COR-L47 (cell line): ENCODE results near the gene UBE2O.
"Not testable (repeated sequence)": the region's sequence is repeated elsewhere in the genome, so short reads cannot be mapped to it uniquely, and the experiment has no call there.

Source experiments
- DNase-seq: peaks from one replicate; lab custom pipeline; 2025; lab: John Stamatoyannopoulos, UW

The UBE2O gene

DNA sequence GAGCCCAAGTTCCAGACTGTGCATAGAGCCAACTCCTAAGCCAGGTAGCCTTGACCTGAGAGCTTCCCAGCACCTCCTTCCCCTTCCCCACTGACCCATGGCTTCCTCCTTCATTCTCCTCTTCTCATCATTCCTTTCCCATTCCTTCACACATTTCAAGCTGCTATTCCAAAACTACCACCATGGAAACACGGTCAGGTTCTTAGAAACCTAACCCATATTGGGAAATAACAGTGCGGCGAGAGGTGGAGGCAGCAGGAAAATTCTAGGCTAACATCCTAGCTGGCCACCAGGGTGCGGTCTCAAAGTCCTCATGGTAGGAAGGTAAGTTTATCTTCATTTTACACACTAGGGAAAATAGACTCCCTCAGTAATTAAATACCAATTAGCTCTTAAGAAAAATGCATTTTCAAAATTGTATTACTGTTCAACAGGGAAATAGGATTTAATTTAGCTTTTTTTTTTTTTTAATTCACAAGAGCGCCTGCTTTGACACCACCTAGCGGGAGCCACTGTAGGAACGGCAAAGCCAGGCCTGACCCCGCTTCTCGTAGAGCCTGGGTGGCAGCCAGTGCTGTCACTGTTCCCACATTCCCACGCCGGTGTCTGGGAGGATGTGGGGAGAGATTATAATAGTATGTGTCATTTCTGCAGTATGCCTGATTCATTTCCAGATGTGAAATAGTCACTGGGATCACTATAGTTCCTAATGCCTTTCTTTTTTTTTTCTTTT is 82.5 kb downstream of the UBE2O start:
- no peak for DNase-seq

DNA sequence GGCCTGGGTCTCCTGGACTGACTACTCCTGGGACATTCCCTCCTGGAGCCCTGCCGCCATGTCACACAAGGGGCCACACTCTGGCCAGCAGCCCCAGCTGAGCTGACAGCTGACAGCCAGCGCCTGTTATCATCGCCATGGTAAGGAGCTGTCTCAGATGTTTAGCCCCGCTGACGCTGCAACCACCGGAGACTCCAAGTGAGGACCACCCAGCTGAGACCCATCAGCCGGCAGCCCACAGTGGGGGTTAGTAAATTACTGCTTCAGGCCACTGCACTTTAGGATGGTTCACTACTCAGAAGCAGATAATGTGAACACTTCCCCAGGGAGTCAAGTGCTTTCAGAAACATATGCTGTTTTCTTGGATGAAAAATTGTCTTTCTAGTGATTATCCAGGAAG is 83.1 kb downstream of the UBE2O start:
- no peak for DNase-seq

DNA sequence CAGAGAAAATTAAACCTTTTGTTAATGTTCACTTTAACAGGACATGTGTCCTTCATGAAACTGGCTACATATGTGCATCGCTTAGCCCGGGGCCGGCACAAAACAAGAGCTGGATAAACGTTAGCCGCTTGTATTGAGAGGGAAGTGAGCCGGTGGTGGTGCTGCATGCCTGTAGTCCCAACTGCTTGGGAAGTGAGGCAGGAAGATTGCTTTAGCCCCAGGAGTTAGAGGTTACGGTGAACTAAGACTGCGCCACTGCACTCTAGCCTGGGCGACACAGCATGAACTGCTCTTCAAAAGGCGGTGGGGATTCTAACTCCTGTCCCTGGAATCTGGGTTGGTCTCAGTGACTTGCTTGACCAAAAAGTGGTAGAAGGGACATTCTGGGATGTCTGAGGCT is 83.6 kb downstream of the UBE2O start:
- no peak for DNase-seq

DNA sequence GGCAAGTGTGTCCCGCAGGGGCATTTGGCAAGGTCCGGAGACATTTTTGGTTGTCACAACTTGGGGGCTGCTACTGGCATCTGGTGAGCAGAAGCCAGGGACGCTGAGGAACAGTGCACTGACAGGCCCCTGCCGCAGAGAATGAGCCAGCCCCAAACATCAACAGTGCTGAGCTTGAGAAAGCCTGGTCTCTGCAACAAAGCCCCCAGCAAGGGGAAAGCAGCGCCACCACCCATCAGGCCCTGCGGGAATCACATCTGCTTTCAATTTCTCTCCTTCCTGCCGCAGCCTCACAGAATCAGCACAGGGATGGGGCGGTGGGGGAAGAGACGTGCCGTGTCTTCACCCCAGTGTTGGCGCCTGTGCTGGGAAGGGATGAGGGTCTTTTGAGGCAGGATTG is 84.4 kb downstream of the UBE2O start:
- no peak for DNase-seq

DNA sequence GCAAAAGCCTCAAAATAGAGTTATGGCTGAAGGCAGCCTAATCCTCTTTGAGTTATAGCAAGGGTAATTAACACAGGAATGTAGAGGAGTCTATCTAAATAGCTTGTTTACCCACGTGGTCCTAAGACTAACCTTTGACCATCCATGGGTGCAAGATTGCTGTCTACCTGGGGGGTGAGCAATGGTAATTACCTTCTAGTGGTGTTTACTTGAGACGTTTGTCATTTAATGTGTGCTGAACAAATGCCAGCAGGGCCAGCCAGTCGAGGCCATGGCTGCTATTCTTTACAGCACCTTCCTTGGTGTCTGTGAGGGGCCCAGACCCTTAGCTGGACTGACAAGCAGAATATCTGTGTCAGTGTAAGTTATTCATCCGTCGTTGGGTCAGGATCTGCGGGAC is 85.3 kb downstream of the UBE2O start:
- DNase-seq: no peak

DNA sequence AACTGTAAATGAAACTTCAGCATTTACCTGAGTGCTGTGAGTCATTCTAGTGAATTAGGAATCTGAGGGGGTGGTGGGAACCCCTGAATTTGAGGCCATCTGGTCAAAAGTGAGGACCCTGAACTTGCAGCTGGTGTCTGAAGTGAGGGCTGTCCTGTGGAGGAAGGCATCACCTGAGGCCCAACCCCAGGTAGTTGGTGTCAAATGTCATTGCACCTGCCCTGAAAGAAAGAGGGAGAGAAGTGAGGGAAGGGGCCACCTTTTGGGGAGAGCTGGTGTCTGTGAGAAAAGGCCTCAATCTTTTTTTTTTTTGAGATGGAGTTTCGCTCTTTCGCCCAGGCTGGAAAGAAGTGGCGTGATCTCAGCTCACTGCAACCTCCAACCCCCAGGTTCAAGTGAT is 86.7 kb downstream of the UBE2O start:
- no peak for DNase-seq

DNA sequence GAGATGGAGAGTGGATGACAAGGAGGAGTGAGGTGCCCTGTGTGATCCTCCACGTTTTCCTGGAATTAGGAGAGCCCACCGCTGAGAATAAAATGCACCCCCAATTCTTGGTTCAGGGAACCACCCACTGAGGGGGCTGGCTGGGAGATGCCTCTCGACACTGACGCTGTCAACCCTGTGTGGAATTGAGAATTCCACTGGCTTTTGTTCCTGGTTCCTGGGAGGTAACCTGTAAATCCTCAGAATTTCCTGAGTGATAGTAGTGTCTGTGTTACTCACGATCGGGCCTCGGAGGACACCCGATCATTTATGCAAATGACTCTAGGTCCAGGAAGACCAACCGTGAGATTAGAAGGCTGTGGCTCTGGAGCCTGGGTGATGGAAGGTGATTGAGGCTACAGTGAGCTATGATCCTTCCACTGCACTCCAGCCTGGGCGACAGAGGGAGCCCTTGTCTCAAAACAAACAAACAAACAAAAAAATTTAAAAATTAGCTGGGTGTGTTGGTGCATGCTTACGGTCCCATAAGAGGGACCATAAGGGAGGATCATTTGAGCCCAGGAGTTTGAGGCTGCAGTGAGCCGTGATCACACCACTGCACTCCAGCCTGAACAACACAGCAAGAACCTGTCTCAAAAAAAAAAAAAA is 87.6 kb downstream of the UBE2O start:
- no peak for DNase-seq

DNA sequence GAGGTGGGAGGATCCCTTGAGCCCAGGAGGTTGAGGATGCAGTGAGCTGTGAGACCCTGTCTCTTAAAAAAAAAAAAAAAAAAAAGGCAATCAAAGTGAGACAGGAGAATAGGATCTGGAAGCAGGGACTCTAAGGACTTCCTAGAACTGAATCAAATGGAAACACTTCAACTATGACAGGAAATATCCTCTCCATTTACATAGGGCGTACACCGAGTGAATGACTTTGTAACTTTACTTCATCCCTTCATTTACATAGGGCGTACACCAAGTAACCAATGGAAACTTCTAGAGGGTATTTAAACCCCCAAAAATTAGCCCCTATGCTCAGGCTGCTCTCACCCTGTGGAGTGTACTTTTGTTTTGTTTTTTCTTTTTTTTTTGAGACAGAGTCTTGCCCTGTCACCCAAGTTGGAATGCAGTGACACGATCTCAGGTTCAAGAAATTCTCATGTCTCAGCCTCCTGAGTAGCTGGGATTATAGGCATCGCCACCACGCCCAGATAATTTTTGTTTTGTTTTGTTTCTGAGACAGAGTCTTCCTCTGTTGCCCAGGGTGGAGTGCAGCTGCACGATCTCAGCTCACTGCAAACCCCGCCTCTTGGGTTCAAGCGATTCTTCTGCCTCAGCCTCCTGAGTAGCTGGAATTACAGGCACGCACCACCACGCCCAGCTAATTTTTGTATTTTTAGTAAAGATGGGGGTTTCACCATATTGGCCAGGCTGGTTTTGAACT is 89.7 kb downstream of the UBE2O start:
- DNase-seq: no peak

DNA sequence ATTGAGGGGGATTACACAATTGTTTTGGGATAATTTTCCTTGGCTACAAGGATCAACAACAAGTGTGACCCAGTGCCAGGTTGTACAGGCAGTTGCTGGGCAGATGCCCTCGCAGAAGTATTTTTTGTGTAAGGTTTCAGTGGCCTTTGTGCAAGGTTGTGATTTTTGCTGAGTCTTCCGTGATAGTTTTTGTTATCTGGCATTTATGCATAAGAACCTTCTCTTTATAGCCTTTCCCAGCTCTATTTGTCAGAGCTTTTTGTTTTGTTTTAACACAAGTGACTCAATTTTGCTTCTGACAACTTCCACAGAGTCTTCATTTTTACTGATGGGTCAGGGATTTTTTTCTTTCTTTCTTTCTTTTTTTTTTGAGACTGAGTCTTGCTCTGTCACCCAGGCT is 92.5 kb downstream of the UBE2O start:
- no peak for DNase-seq

DNA sequence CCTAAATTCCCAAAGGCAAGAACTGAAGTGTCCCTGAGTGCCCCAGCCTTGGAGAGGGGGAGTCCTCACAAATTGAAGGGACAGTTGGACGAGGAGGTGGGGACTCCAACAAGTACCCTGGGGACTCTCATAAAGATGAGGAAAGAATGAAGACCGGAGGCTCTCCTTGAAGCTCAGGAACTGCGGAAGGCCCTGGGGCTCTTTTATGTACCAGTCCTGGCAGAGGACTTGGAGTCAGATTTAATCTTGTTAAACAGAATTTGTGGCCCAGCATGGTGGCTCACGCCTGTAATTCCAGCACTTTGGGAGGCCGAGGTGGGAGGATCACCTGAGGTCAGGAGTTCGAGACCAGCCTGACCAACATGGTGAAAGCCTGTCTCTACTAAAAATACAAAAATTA is 93.2 kb downstream of the UBE2O start:
- not testable (repeated sequence) for DNase-seq

DNA sequence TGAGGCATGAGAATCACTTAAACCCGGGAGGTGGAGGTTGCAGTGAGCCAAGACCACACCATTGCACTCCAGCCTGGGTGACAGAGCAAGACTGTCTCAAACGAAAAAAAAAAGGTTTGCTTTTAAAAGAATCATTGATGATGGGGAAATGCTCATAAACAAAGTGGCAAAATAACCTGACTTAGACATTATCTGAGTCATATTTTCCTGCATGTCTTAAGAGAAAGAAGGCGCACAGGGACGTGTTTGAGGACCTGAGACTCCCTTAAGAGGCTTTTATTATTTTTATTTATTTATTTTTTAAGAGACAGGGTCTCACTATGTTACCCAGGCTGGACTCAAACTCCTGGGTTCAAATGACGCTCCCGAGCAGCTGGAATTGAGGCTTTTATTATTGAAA is 93.6 kb downstream of the UBE2O start:
- DNase-seq: no peak

DNA sequence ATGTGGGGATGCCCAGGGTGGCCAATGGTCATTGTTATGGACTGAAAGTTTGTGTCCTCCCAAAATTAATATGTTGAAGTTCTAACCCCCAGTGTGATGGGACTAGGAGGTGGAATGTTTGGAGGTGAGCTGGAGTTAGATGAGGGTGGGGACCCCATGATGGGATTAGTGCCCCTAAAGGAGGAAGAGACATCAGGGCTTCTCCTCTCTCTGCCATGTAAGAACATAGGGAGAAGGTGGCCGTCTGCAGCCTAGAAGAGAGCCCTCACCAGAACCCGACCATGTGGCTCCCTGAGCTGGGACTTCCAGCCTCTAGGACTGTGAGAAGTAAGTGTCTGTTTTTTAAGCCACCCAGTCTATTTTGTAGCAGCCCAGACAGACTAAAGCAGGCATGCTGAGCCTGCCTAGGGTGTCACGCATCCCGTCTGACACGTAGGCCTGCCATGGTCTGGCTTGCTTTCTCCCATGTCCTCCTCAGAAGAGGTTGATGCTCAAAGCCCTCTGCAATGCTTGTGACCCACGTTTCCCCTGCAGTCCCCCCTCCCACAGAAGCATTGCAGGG is 95.3 kb downstream of the UBE2O start:
- DNase-seq: no peak

DNA sequence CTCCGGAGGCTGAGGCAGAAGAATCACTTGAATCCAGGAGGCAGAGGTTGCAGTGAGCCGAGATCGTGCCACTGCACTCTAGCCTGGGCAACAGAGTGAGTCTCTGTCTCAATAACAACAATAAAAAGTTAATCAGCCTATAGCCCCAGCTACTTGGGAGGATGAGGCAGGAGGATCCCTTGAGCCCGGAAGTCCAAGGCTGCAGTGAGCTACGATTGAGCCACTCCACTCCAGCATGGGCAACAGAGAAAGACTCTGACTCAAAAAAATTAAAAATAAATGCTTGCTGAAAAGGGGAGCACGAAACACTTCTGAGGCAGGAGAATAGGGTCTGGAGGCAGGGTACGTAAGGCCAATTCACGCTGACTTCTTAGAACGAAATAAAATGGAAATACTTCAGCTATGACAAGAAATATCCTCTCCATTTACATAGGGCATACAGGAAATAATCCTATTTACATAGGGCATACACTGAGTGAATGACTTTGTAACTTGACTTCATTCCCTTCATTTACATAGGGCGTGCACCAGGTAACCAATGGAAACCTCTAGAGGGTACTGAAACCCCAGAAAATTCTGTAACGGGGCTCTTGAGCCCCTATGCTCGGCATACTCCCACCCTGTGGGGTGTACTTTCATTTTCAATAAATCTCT is 96.0 kb downstream of the UBE2O start:
- no peak for DNase-seq

DNA sequence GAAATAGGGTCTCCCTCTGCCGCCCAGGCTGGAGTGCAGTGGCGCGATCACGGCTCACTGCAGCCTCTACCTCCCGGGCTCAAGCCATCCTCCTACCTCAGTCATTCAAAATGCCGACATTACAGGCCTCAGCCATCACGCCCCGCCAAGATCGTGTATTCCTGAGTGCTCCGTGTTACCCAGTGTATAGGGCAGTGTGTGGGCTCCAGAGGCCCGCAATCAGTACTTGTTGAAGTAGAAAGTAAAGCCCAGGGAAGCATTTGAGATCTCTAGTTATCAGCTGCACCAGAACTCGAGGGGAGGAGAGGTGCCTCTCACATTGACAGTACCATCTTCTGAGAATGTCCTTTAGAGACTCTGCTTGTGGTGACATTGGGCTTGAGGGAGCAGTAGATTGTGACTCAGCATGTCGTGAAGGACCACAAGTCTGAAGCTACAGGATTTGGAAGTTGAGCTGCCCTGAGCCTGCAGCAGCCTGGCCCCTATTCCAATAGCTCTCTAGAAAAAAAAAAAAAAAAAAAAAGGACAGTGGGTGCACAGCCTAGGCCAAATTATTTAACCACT is 98.1 kb downstream of the UBE2O start:
- no peak for DNase-seq

DNA sequence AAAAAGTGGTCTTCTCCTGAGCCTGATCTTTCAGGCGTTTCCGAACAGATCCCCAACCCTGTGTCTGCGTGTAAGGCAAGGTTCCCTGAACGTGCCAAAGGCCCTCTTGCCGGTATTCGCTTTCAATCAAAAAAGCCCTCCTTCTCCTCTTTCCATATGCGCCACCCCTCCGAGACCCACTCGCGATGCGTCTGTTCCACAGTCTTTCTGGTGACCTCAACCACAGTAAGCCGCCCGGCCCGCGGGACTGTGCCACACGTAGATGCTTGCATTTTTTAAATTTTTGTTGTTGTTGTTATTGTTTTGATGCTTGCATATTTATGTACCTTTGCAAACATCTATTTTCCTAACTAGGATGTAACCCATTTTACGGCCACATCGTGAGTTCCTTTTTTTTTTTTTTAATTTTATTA is 98.6 kb downstream of the UBE2O start:
- no peak for DNase-seq

DNA sequence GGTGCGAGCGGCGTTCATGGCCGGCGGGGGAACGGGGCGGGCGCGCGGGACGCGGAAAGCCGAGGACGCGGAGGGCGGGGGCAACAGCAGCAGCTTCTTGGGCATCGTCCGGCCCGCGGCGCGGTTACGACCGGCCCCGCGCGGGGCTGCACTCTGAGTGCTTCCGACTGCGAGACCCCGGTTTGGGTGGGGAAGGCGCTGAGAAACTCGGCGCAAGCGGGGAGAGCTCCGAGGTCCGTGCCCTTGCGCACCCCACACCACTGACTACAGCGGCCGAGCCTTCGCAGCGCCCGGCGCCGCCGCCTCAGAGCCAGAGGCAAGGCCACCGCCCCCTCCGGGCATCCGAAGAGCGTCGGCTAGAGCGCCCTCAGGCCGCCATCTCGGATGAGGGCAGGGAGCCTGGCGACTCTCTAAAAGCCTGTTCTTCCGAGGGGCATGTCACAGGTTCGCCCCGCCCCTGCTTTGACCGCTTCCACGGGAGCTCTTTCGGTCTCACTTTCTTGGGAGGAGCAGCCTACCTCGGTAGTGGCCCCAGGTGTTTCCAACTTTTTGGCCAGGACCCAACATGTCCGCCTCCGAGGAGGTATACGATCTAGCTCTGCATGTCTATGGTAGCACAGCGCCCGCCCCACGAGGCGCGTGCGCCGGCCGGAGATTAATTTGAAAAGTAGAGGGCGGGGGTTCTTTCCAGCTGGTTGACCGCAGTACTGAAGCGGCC is 99.2 kb downstream of the UBE2O start, which contains the start of gene PRPSAP1:
Gene PRPSAP1, minus strand, starts transcription at position 318 of the 718 bp plus-strand sequence. Its CDS starts 213 bp downstream, at position 105.
- peak; percentile 89 for DNase-seq

DNA sequence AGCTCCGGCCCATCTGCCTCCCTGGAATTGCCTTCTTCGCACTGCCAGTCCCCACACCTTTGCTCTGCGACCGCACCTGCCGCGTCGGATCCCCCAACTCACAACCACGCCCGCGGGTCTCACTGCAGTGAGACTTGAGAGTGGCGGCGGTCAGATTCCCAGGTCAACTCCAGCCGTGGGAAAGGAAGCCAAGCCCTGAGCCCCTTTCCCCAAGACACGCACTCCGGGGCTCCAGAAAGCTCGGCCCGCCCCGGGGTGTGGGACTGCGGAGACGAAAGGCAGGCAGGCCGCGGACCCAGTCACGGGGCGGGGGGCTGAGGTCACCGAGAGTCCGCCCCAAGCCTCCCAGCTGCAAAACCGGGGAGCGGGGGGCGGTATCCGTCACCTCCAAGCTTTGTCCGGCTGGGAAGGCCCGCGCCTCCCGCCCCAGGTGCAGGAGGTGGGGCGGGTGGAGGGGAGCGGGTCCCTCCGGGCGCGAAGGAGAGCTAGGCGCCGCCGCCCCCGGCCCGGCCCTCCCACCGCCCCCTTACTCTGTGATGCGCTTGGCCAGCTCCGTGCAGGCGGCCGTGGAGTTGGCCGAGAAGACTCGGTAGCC is 99.9 kb downstream of the UBE2O start:
- no peak for DNase-seq

DNA sequence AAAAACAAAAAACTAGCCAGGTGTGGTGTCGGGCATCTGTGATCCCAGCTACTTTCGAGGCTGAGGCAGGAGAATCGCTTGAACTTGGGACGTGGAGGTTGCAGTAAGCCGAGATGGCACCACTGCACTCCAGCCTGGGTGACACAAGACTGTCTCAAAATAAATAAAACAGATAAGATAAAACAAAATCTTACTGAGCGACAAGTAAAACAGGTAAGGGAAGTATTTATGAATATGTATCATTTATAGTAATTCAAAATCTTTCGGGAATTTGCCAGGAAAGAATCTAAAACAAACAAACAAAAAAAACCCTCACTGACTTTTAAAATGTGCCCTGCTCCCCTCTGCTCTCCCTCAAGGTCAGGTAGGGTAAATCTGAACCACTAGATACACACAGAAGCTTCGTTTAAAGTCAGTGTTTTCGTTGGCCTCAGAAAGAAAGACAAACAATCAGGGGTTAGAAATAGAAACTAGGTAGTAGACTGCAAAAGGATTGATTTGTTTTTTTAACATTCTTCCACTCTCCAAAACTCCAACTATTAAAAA is 101.4 kb downstream of the UBE2O start:
- DNase-seq: no peak

DNA sequence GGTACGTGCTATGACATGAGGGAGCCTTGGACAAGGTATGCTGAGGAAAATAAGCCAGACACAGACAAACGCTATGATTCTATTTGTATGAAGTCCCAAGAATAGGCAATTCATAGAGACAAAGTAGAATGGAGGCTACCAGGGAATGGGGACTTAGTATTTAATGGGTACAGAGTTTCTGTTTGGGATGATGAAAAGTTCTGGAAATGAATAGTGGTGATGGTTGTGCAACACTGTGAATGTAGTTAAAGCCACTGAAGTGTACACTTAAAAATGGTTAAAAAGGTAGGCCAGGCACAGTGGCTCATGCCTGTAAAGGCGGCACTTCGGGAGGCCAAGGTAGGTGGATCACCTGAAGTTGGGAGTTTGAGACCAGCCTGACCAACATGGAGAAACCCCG is 102.5 kb downstream of the UBE2O start:
- DNase-seq: no peak

DNA sequence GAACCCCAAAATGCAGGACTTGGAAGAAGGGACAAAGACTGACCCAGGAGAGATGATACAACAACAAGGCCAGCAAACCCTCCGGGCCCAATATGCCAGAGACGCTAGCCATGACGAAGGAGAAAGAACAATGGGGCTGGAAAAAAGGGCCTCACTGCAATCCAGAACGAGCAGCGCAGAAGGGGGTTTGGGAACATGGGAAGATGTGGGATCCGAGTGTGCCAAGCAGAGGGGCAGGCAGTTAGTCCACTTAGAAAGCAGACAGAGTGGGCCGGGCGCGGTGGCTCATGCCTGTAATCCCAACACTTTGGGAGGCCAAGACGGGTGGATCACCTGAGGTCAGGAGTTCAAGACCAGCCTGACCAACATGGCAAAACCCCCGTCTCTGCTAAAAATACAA is 106.0 kb downstream of the UBE2O start:
- not testable (repeated sequence) for DNase-seq
